ENCODE results near the gene CXorf58. TPM values are rescaled to one million over a fixed set of nuclear protein-coding genes. Genes with fewer than 3 reads are reported as not detected.

CXorf58 gene
- total RNA-seq, 2 donors from 2014 or later: 0.14 TPM; not detected in 1

- intact Hi-C loops (cut with DNase I): no loop called here
- H3K4me3 ChIP-seq: no peak overlapping the region
- no peaks in the 10 kb centered on the region for H3K27me3 ChIP-seq (replicated peaks; ENCODE audit: insufficient read depth)
- no peak for TF ChIP-seq POLR2AphosphoS5 (IDR thresholded peaks at IDR 0.05)
- TF ChIP-seq CTCF (IDR thresholded peaks at IDR 0.05): no peak
- no peak for TF ChIP-seq POLR2A (IDR thresholded peaks at IDR 0.05)
- H3K36me3 ChIP-seq: no peaks in the 10 kb centered on the region
- no peak overlapping the region for H3K27ac ChIP-seq
- DNase-seq (ENCODE audit: low spot score): no peak
- WGBS: 92% methylated on average over 4 of the region's 4 CpGs
- H3K9me3 ChIP-seq: no peaks in the 10 kb centered on the region
- no peaks in the 10 kb centered on the region for H3K4me1 ChIP-seq (replicated peaks)
Measured at GRCh38 chrX:23981222-23981621, 73.4 kb downstream of the CXorf58 start.

- Histone ChIP-seq H3K27me3 (replicated peaks; ENCODE audit: insufficient read depth) (no peaks in the 10 kb centered on the region), H3K9me3 (no peaks in the 10 kb centered on the region), H3K27ac (no peak overlapping the region), H3K36me3 (no peaks in the 10 kb centered on the region), H3K4me3 (no peak overlapping the region), H3K4me1 (replicated peaks) (no peaks in the 10 kb centered on the region)
- no peak for DNase-seq (ENCODE audit: low spot score)
- intact Hi-C loops (cut with DNase I): no loop called here
- TF ChIP-seq CTCF (IDR thresholded peaks at IDR 0.05) (no peak), POLR2AphosphoS5 (IDR thresholded peaks at IDR 0.05) (no peak), POLR2A (IDR thresholded peaks at IDR 0.05) (no peak)
- WGBS: 88% methylated on average over 2 of the region's 2 CpGs
Measured at GRCh38 chrX:23981711-23982110, 73.9 kb downstream of the CXorf58 start.

- H3K9me3 ChIP-seq: no peaks in the 10 kb centered on the region
- intact Hi-C loops (cut with DNase I): no loop called here
- WGBS: 89% methylated on average over 1 of the region's 1 CpG
- TF ChIP-seq POLR2A (IDR thresholded peaks at IDR 0.05) (no peak), CTCF (IDR thresholded peaks at IDR 0.05) (no peak), POLR2AphosphoS5 (IDR thresholded peaks at IDR 0.05) (no peak)
- H3K27ac ChIP-seq: no peak overlapping the region
- no peaks in the 10 kb centered on the region for H3K36me3 ChIP-seq
- no peaks in the 10 kb centered on the region for H3K27me3 ChIP-seq (replicated peaks; ENCODE audit: insufficient read depth)
- no peak for DNase-seq (ENCODE audit: low spot score)
- H3K4me1 ChIP-seq (replicated peaks): no peaks in the 10 kb centered on the region
- no peak overlapping the region for H3K4me3 ChIP-seq
Measured at GRCh38 chrX:23982891-23983290, 75.1 kb downstream of the CXorf58 start.

Other genes starting within 250 kb of the CXorf58 start
- gene PRDX4, start 240.5 kb upstream of the CXorf58 start, total RNA-seq: 100 to 1,000 TPM; 193 to 200 TPM
- gene ACOT9, start 164.7 kb upstream of the CXorf58 start, total RNA-seq: 10 to 100 TPM; 19.6 to 31.5 TPM
- gene SAT1, start 124.8 kb upstream of the CXorf58 start, total RNA-seq: 100 to 1,000 TPM; 461 to 567 TPM
- gene APOO, start 68 bp upstream of the CXorf58 start, total RNA-seq: 10 to 100 TPM; 12.3 to 17.3 TPM
- 10 to 100 TPM in 1 of 2 donors, 1 to 10 TPM in 1; 4.7 to 64.6 TPM for gene KLHL15, start 119.2 kb downstream of the CXorf58 start, total RNA-seq
- gene EIF2S3, start 146.9 kb downstream of the CXorf58 start, total RNA-seq: 100 to 1,000 TPM; 102 to 110 TPM
- gene ZFX, start 241.7 kb downstream of the CXorf58 start, total RNA-seq: 10 to 100 TPM; 42.0 to 43.5 TPM